Psoas muscle (tissue), 8 donors: ENCODE measurements around the gene SYT11. TPM values are rescaled to one million over a fixed set of nuclear protein-coding genes. Genes with fewer than 3 reads are reported as not detected.
"Not testable (repeated sequence)": the region's sequence is repeated elsewhere in the genome, so short reads cannot be mapped to it uniquely, and the experiment has no call there.

Source experiments
- ATAC-seq, 4 donors: fragments of 200-7000 bp; cut with Tn5 transposase; one replicate each; pipeline ENCODE4 v1.9.1; 2020; ENCODE audit warnings: moderate library complexity in 3 of 4, mild to moderate bottlenecking in 2 of 4
- DNase-seq, 2 donors: peaks; one replicate each; pipeline ENCODE4 v3.0.0-alpha.2; 2020
- H3K27ac ChIP-seq: fragments of 200-600 bp; one replicate; pipeline ENCODE4 v1.8.0; 2022
- H3K27me3 ChIP-seq, 3 donors: fragments of 200-600 bp in 1 of 3; one replicate each; pipeline versions ENCODE4 v1.6.1 to v1.8.0; 2013 to 2022; ENCODE audit warnings: low read length in 2 of 3, mild to moderate bottlenecking in 2 of 3, moderate library complexity in 1 of 3; ENCODE audit not compliant: insufficient read depth in 3 of 3
- H3K36me3 ChIP-seq, 2 donors: fragments of 200-600 bp in 1 of 2; one replicate each; pipeline versions ENCODE4 v1.6.1 to v1.8.0; 2013 to 2022; ENCODE audit warnings: low read depth in 1 of 2, mild to moderate bottlenecking in 1 of 2, moderate library complexity in 1 of 2; ENCODE audit not compliant: insufficient read depth in 1 of 2
- H3K4me1 ChIP-seq: fragments of 200-600 bp; one replicate; pipeline ENCODE4 v1.8.0; 2022
- H3K4me3 ChIP-seq: fragments of 200-600 bp; one replicate; pipeline ENCODE4 v1.8.0; 2022; ENCODE audit warnings: mild to moderate bottlenecking
- H3K9me3 ChIP-seq: fragments of 200-600 bp; one replicate; pipeline ENCODE4 v1.8.0; 2022
- CTCF ChIP-seq: fragments of 200-600 bp; IDR thresholded peaks from one replicate; pipeline ENCODE4 v1.8.0; 2022; ENCODE audit warnings: antibody characterized with exemption
- WGBS, 3 donors: extraction: QIAGEN DNeasy Blood & Tissue Kit; methylation state at CpG; one replicate each; pipeline versions ENCODE4 v1.1.6 to v1.1.7; 2013; 5-methylcytosine and 5-hydroxymethylcytosine counted together
- intact Hi-C, 2 donors: fragments of 100-400 bp; cut with DNase I; formaldehyde crosslinking; loops; one replicate each; pipeline versions ENCODE4 v1.11.0 to v1.14.2; 2022
- polyA plus RNA-seq, 3 donors: library from polyadenylated mRNA; stranded (reverse); fragments of 200-250 nt; gene quantifications; one replicate each; pipeline ENCODE4 v1.2.3, GENCODE V29; 2013
- total RNA-seq, 4 donors: library from RNA; stranded (reverse); fragmentation: NEBNext Ultra II Directional in 2 of 4; extraction: Animal tissue kit (Norgen Biotek cat#: 25700) in 2 of 4; gene quantifications; one replicate each; pipeline versions ENCODE4 v1.2.1 to v1.2.4, GENCODE V29; 2021 to 2023
- donor health status: healthy with polysubstance abuse.
- donor health status: DM: no; HTN: no; CAD: no; lungs with moderate emphysema.
- donor health status: Bipolar disorder and iron deficiency.
- donor health status: healthy.
- donor health status: DM: yes; HTN: yes; CAD: no.
- donor health status: DM: no; HTN: no; CAD: no.
- donor health status: DM: no; HTN: no; CAD: no.
- donor health status: DM: yes; HTN: yes; CAD: no.

SYT11 gene
- total and polyA plus RNA-seq, 7 donors: 1.5 to 5.0 (median 3.0) TPM

GRCh38 chr1:155889566-155889965, 30.2 kb downstream of the SYT11 start:
- WGBS, 3 donors: 71 to 79% (median 74%) methylated on average over 2 of the region's 2 CpGs
- H3K9me3 ChIP-seq: no peaks in the 10 kb centered on the region
- H3K4me1 ChIP-seq: peaks cover 10% of the 10 kb centered on the region
- intact Hi-C loops: no loop called here
- H3K27me3 ChIP-seq: no peaks in the 10 kb centered on the region
- H3K27ac ChIP-seq: no peak overlapping the region
- DNase-seq (no peak), ATAC-seq (no peak)
- H3K36me3 ChIP-seq: no peaks in the 10 kb centered on the region
- no peak overlapping the region for H3K4me3 ChIP-seq
- TF ChIP-seq CTCF: no peak

GRCh38 chr1:155890251-155890650, 30.9 kb downstream of the SYT11 start:
- no peaks in the 10 kb centered on the region for H3K27me3 ChIP-seq
- H3K36me3 ChIP-seq: no peaks in the 10 kb centered on the region
- no peak for ATAC-seq
- no peaks in the 10 kb centered on the region for H3K9me3 ChIP-seq
- no peak overlapping the region for H3K4me3 ChIP-seq
- 42 to 53% (median 43%) methylated on average over 3 of the region's 3 CpGs for WGBS, 3 donors
- H3K27ac ChIP-seq: no peak overlapping the region
- TF ChIP-seq CTCF: no peak
- no peak for DNase-seq
- intact Hi-C loops: loop anchor here in 1 of 2 donors (10.0 kb wide), 1 partner anchor 535 kb away; no protein-coding TSS in a partner anchor
- H3K4me1 ChIP-seq: peaks cover 10% of the 10 kb centered on the region

- Histone ChIP-seq H3K27me3 (no peaks in the 10 kb centered on the region), H3K4me3 (no peak overlapping the region), H3K4me1 (peaks cover 10% of the 10 kb centered on the region), H3K9me3 (no peaks in the 10 kb centered on the region), H3K36me3 (peaks cover 0 to 22% of the 10 kb centered on the region in 2 donors), H3K27ac (peak overlapping the region; percentile 74)
- DNase-seq (no peak), ATAC-seq (no peak)
- WGBS, 3 donors: 22 to 31% (median 22%) methylated on average over 3 of the region's 3 CpGs
- TF ChIP-seq CTCF: no peak
- intact Hi-C loops: loop anchor here in 1 of 2 donors (10.0 kb wide), 1 partner anchor 538 kb away; no protein-coding TSS in a partner anchor
These were observed 33.4 kb downstream of the SYT11 start for GRCh38 chr1:155892796-155893195.

GRCh38 chr1:155893389-155894142, 34.2 kb downstream of the SYT11 start:
- intact Hi-C loops: loop anchor here in 1 of 2 donors (10.0 kb wide), 1 partner anchor 539 kb away; no protein-coding TSS in a partner anchor
- ATAC-seq (peak in 3 of 4 donors; percentile 50 to 57 (median 56)), DNase-seq (no peak)
- H3K4me3 ChIP-seq: no peak overlapping the region
- no peaks in the 10 kb centered on the region for H3K27me3 ChIP-seq
- peak overlapping the region; percentile 74 for H3K27ac ChIP-seq
- no peaks in the 10 kb centered on the region for H3K9me3 ChIP-seq
- H3K4me1 ChIP-seq: peaks cover 10% of the 10 kb centered on the region
- WGBS, 3 donors: 50 to 59% (median 54%) methylated on average over 10 of the region's 10 CpGs
- no peak for TF ChIP-seq CTCF
- peaks cover 0 to 30% of the 10 kb centered on the region in 2 donors for H3K36me3 ChIP-seq

GRCh38 chr1:155895617-155896016, 36.2 kb downstream of the SYT11 start:
- not testable (repeated sequence) for H3K27me3 ChIP-seq, ATAC-seq, H3K9me3 ChIP-seq, DNase-seq, H3K4me3 ChIP-seq, H3K27ac ChIP-seq
- H3K4me1 ChIP-seq: peaks cover 10% of the 10 kb centered on the region
- WGBS, 3 donors: 93 to 99% (median 93%) methylated on average over 6 of the region's 6 CpGs
- peaks cover 0 to 50% of the 10 kb centered on the region in 2 donors for H3K36me3 ChIP-seq
- intact Hi-C loops: loop anchor here in 1 of 2 donors (10.0 kb wide), 1 partner anchor 541 kb away; no protein-coding TSS in a partner anchor

- H3K27ac ChIP-seq, H3K9me3 ChIP-seq, H3K27me3 ChIP-seq, ATAC-seq, H3K4me3 ChIP-seq, DNase-seq: not testable (repeated sequence)
- intact Hi-C loops: loop anchor here in 1 of 2 donors (10.0 kb wide), 1 partner anchor 542 kb away; no protein-coding TSS in a partner anchor
- peaks cover 10% of the 10 kb centered on the region for H3K4me1 ChIP-seq
- 92 to 96% (median 93%) methylated on average over 8 of the region's 8 CpGs for WGBS, 3 donors
- peaks cover 0 to 59% of the 10 kb centered on the region in 2 donors for H3K36me3 ChIP-seq
These were observed 37.1 kb downstream of the SYT11 start for GRCh38 chr1:155896476-155896875.
